Activated naive CD8-positive, alpha-beta T cell treated with anti-CD3 and anti-CD28 coated beads for 36 hours (primary cell): ENCODE measurements around the gene FIBIN. TPM values are rescaled to one million over a fixed set of nuclear protein-coding genes. Genes with fewer than 3 reads are reported as not detected.

Source experiments
- DNase-seq: peaks from one replicate; pipeline ENCODE4 v3.0.0; 2021
- H3K27ac Mint-ChIP-seq: one replicate; pipeline ENCODE4 v1.8.0; 2022; ENCODE audit warnings: mild to moderate bottlenecking, moderate library complexity, mixed read lengths
- H3K27me3 Mint-ChIP-seq: one replicate; pipeline ENCODE4 v1.8.0; 2022; ENCODE audit warnings: mild to moderate bottlenecking, mixed read lengths
- H3K36me3 Mint-ChIP-seq: one replicate; pipeline ENCODE4 v1.8.0; 2021; ENCODE audit warnings: mild to moderate bottlenecking, mixed read lengths
- H3K4me1 Mint-ChIP-seq: one replicate; pipeline ENCODE4 v1.8.0; 2021; ENCODE audit warnings: mixed read lengths
- H3K4me3 Mint-ChIP-seq: one replicate; pipeline ENCODE4 v1.8.0; 2022; ENCODE audit warnings: mild to moderate bottlenecking, moderate library complexity, mixed read lengths
- H3K9me3 Mint-ChIP-seq: one replicate; pipeline ENCODE4 v1.8.0; 2022; ENCODE audit warnings: mixed read lengths
- total RNA-seq, 2 experiments: library from RNA; stranded (reverse); gene quantifications; one replicate each; pipeline ENCODE4 v1.2.3, GENCODE V29; 2021

Gene FIBIN
- total RNA-seq, 2 experiments from 2014 or later = not detected

- H3K9me3 Mint-ChIP-seq = no peaks in the 10 kb centered on the region
- no peaks in the 10 kb centered on the region for H3K36me3 Mint-ChIP-seq
- no peaks in the 10 kb centered on the region for H3K4me1 Mint-ChIP-seq
- no peak for DNase-seq
- no peak overlapping the region for H3K27ac Mint-ChIP-seq
- no peaks in the 10 kb centered on the region for H3K27me3 Mint-ChIP-seq
- H3K4me3 Mint-ChIP-seq = no peak overlapping the region
Observed at GRCh38 chr11:27025957-27026733, 32.2 kb downstream of the FIBIN start.

GRCh38 chr11:27028561-27028965 lies 34.7 kb downstream of the FIBIN start:
- Mint-ChIP-seq H3K27me3 (no peaks in the 10 kb centered on the region), H3K9me3 (no peaks in the 10 kb centered on the region), H3K27ac (no peak overlapping the region), H3K36me3 (no peaks in the 10 kb centered on the region), H3K4me1 (no peaks in the 10 kb centered on the region), H3K4me3 (no peak overlapping the region)
- no peak for DNase-seq

DNA sequence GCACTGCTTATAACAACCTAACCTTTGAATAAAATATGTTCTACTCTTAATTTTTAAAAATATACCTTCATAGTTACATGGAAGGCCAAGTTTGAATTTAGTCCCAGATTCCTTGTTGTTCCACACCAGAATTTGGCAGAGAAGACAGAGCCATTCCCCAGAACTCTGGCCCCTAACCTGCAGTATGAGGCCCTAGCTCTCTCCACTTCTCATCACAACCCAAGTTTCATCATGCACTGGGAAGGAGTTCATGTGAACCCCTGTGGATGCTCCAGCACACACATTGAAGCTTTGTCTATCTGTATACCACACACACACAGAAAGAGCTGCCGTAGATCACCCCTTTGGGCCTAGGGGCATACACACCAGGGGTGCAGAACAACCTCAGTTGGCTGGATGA lies 36.1 kb downstream of the FIBIN start:
- no peak for DNase-seq

DNA sequence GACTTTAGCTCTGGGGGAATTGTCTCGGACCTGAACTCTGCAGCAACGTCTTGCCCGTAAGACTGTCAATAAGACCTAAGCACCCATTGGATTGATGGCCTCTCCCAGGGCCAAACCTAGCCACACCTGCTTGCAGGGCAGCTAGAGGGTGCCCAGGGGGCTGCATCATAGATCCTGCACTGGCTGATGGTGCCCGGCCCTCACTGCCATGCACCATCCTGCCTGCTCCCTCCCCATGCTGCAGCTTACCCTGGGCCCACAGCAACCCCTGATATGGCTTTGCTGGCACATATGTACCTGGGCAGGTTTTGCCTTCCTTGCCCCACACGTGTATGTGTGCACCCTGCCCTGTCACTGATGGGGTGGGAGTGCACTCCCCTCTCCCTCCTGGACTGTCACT lies 37.8 kb downstream of the FIBIN start:
- Mint-ChIP-seq H3K27me3 (no peaks in the 10 kb centered on the region), H3K36me3 (no peaks in the 10 kb centered on the region), H3K9me3 (peaks cover 9% of the 10 kb centered on the region), H3K4me3 (no peak overlapping the region), H3K27ac (no peak overlapping the region), H3K4me1 (no peaks in the 10 kb centered on the region)
- no peak for DNase-seq

More for the DNA sequence above, 36.1 kb downstream of the FIBIN start:
- no peak overlapping the region for H3K4me3 Mint-ChIP-seq
- H3K36me3 Mint-ChIP-seq = no peaks in the 10 kb centered on the region
- H3K27ac Mint-ChIP-seq = no peak overlapping the region
- H3K27me3 Mint-ChIP-seq = no peaks in the 10 kb centered on the region
- H3K4me1 Mint-ChIP-seq = no peaks in the 10 kb centered on the region
- H3K9me3 Mint-ChIP-seq = peaks cover 8% of the 10 kb centered on the region

DNA sequence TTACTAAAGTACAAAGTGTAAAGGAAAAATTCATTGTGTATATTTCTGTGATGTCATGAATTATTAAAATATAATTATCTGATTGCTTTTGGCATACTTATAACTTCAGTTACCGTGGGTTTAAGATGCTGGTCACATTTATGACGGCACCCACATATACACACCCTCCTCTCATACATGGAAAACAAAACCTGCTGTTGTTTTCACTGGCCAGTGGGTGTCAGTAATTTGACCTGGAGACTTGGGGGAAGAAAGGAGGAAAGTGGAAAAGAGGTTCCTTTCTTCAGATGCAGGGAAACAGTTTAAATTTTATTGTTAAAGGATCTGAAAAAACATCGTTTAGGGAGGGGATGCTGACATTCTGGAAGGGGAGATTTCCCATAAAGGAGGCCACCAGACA lies 46.0 kb downstream of the FIBIN start:
- no peak for DNase-seq
- no peak overlapping the region for H3K27ac Mint-ChIP-seq
- H3K36me3 Mint-ChIP-seq = no peaks in the 10 kb centered on the region
- no peaks in the 10 kb centered on the region for H3K4me1 Mint-ChIP-seq
- no peaks in the 10 kb centered on the region for H3K27me3 Mint-ChIP-seq
- peaks cover 20% of the 10 kb centered on the region for H3K9me3 Mint-ChIP-seq
- no peak overlapping the region for H3K4me3 Mint-ChIP-seq

GRCh38 chr11:27040302-27041115 lies 46.6 kb downstream of the FIBIN start, which contains the start of gene BBOX1:
BBOX1 (plus strand) TSS chr11:27040815; CDS start chr11:27055431, 14,616 bp downstream.
- Mint-ChIP-seq H3K9me3 (peaks cover 19% of the 10 kb centered on the region), H3K4me3 (no peak within 1 kb of the TSS), H3K36me3 (no peaks in the 10 kb centered on the region), H3K27ac (no peak within 1 kb of the TSS), H3K27me3 (no peaks in the 10 kb centered on the region), H3K4me1 (no peaks in the 10 kb centered on the region)
- no peak for DNase-seq

GRCh38 chr11:27041141-27041899 lies 47.4 kb downstream of the FIBIN start:
- Mint-ChIP-seq H3K4me1 (no peaks in the 10 kb centered on the region), H3K36me3 (no peaks in the 10 kb centered on the region), H3K27me3 (no peaks in the 10 kb centered on the region), H3K27ac (no peak overlapping the region), H3K4me3 (no peak overlapping the region), H3K9me3 (peaks cover 19% of the 10 kb centered on the region)
- DNase-seq = no peak

Other genes with a start within 250 kb of the FIBIN start
- not detected for gene BBOX1, start 46.7 kb downstream of the FIBIN start, total RNA-seq